Measurements from ENCODE around the gene TADA2A. TPM values are rescaled to one million over a fixed set of nuclear protein-coding genes. Genes with fewer than 3 reads are reported as not detected.
"Not testable (repeated sequence)": the region's sequence is repeated elsewhere in the genome, so short reads cannot be mapped to it uniquely, and the experiment has no call there.

TADA2A gene
- total RNA-seq, 2 donors from 2014 or later = 16.6 to 22.5 TPM

DNA sequence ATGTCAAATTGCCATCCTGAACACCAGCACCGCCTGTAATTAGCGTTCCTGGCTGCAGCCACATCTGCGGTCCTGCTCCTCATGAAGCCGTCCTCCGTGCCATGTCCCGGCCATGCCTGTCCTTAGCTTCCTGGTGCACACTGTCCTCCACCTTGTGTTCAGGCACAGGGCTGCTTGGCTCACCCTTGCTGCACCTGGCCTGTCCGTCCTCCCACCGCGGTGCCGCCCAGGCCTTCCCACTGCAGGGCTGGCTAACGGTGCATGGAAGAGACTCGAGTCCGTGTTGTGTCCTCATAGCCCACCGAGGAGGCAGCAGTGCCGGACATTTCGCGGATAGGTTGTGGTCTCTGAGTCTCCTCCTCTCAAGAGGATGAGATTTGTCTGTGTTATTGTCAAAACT, 103.4 kb downstream of the TADA2A start:
- no peak overlapping the region for H3K9ac ChIP-seq (ENCODE audit: low read depth in 2 of 2, low read length in 2 of 2)
- no peak overlapping the region for H3K4me3 ChIP-seq
- no peaks in the 10 kb centered on the region for H3K9me3 ChIP-seq
- no peaks in the 10 kb centered on the region for H3K27me3 ChIP-seq
- no peaks in the 10 kb centered on the region for H3K36me3 ChIP-seq
- intact Hi-C loops (cut with DNase I) = no loop called here
- H3K4me1 ChIP-seq = no peaks in the 10 kb centered on the region
- DNase-seq = no peak
- TF ChIP-seq, protein P1, sequence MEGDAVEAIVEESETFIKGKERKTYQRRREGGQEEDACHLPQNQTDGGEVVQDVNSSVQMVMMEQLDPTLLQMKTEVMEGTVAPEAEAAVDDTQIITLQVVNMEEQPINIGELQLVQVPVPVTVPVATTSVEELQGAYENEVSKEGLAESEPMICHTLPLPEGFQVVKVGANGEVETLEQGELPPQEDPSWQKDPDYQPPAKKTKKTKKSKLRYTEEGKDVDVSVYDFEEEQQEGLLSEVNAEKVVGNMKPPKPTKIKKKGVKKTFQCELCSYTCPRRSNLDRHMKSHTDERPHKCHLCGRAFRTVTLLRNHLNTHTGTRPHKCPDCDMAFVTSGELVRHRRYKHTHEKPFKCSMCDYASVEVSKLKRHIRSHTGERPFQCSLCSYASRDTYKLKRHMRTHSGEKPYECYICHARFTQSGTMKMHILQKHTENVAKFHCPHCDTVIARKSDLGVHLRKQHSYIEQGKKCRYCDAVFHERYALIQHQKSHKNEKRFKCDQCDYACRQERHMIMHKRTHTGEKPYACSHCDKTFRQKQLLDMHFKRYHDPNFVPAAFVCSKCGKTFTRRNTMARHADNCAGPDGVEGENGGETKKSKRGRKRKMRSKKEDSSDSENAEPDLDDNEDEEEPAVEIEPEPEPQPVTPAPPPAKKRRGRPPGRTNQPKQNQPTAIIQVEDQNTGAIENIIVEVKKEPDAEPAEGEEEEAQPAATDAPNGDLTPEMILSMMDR (IDR thresholded peaks at IDR 0.05) = no peak
- H3K27ac ChIP-seq = no peak overlapping the region

DNA sequence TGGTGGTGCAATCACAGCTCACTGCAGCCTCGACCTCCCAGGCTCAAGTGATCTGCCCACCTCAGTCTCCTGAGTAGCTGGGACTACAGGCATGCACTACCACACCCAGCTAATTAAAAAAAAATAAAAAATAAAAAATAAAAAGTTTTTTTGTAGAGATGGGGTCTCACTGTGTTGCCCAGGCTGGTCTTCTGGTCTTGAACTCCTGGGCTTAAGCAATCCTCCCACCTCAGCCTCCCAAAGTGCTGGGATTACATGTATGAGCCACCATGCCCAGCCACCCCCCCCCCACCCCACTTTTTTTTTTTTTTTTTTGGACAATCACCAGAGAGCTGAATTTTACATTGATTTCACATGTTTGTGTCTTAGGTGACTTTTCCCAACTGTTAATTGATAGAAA, 105.0 kb downstream of the TADA2A start:
- H3K4me3 ChIP-seq; H3K27ac ChIP-seq; H3K27me3 ChIP-seq; H3K9me3 ChIP-seq; DNase-seq; H3K36me3 ChIP-seq; intact Hi-C loops (cut with DNase I); H3K9ac ChIP-seq (ENCODE audit: low read depth in 2 of 2, low read length in 2 of 2); H3K4me1 ChIP-seq: not testable (repeated sequence)

DNA sequence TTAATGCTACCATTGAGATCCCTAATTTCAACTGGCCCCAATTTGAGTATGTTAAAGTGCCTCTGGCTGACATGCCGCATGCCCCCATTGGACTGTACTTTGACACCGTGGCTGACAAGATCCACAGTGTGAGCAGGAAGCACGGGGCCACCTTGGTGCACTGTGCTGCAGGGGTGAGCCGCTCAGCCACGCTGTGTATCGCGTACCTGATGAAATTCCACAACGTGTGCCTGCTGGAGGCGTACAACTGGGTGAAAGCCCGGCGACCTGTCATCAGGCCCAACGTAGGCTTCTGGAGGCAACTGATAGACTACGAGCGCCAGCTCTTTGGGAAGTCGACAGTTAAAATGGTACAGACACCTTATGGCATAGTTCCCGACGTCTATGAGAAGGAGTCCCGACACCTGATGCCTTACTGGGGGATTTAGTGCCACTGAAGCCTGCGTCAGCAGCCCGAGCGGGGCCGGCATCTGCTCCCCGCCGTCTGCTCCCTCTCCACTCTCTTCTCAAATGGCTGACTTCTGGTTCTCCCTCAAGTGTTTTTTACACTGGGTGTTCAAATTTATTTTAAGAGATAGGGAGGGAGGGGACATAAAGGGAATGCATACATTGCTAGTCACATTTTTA, 105.9 kb downstream of the TADA2A start:
- TF ChIP-seq, protein P1 (IDR thresholded peaks at IDR 0.05) = no peak
- no peaks in the 10 kb centered on the region for H3K9me3 ChIP-seq
- H3K27me3 ChIP-seq = no peaks in the 10 kb centered on the region
- intact Hi-C loops (cut with DNase I) = no loop called here
- H3K36me3 ChIP-seq = no peaks in the 10 kb centered on the region
- no peak overlapping the region for H3K27ac ChIP-seq
- H3K4me1 ChIP-seq = no peaks in the 10 kb centered on the region
- no peak overlapping the region for H3K9ac ChIP-seq (ENCODE audit: low read depth in 2 of 2, low read length in 2 of 2)
- DNase-seq = no peak
- no peak overlapping the region for H3K4me3 ChIP-seq

DNA sequence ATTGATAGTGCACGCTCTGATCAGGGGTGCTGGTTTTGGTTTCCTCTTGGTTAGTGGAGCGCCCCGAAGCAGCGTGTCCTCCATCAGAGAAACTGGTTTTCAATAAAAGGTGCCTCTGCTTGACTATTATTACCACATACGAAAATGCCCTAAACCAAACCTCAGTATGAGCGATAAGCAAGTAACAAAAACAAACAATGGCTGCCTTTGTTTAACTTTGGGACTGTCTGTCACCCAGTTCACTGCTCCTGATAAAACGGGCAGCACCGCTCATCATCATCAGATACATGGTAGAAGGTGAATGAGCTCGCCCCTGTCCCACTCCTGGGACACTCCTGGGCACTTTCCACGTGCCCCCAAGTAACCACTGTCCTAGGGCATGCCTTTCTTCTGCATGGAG, 107.0 kb downstream of the TADA2A start:
- H3K4me3 ChIP-seq = no peak overlapping the region
- intact Hi-C loops (cut with DNase I) = no loop called here
- no peak for DNase-seq
- H3K4me1 ChIP-seq = no peaks in the 10 kb centered on the region
- no peak overlapping the region for H3K9ac ChIP-seq (ENCODE audit: low read depth in 2 of 2, low read length in 2 of 2)
- H3K36me3 ChIP-seq = no peaks in the 10 kb centered on the region
- H3K27ac ChIP-seq = no peak overlapping the region
- H3K27me3 ChIP-seq = no peaks in the 10 kb centered on the region
- TF ChIP-seq, protein P1 (IDR thresholded peaks at IDR 0.05) = no peak
- H3K9me3 ChIP-seq = no peaks in the 10 kb centered on the region

DNA sequence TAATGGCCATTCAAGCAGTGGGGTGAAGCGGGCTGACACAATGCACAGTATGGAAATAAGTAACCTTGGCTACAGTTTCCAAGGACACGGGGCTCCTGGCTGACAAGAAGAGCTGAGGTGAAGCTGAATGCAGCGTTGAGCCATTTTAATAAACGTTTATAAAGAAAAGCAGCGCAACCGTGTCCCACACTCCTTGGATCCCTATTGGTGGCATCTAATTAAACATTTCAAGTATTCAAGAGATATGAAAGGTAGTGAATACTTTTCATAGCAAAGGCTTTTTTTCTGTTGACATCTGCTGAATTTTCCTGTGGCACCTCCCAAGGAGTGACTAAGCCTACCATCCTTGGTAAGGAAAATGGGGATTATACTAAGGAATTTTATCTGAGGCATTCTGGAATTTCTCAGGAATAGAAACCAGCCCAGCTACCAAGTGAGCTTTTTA, 109.5 kb downstream of the TADA2A start:
- Histone ChIP-seq H3K27me3 (no peaks in the 10 kb centered on the region), H3K4me1 (no peaks in the 10 kb centered on the region), H3K9ac (ENCODE audit: low read depth in 2 of 2, low read length in 2 of 2) (no peak overlapping the region), H3K27ac (no peak overlapping the region), H3K9me3 (no peaks in the 10 kb centered on the region), H3K4me3 (no peak overlapping the region), H3K36me3 (no peaks in the 10 kb centered on the region)
- intact Hi-C loops (cut with DNase I) = no loop called here
- TF ChIP-seq, protein P1 (IDR thresholded peaks at IDR 0.05) = no peak
- DNase-seq = no peak

DNA sequence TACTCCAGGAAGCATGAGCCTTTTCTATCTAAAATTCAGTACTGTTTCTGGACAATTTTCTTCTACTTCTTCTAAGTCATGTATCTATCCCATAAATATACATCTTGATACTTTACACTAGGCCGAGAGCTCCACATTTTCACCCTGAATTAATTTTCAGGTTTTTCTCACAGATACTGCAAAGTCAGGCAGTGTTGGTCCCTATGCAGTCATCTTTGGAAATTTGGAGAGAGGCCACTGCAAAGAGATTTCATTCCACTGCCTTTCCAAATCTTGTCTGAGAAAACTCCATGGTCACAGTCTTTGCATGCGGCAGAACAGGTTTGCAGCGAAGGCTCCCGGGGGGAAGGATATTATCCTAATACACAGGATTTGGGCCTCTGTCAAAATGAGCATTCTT, 111.2 kb downstream of the TADA2A start:
- no peaks in the 10 kb centered on the region for H3K27me3 ChIP-seq
- TF ChIP-seq, protein P1 (IDR thresholded peaks at IDR 0.05) = no peak
- no peaks in the 10 kb centered on the region for H3K36me3 ChIP-seq
- no peak overlapping the region for H3K27ac ChIP-seq
- no peak for DNase-seq
- no peaks in the 10 kb centered on the region for H3K4me1 ChIP-seq
- H3K4me3 ChIP-seq = no peak overlapping the region
- H3K9ac ChIP-seq (ENCODE audit: low read depth in 2 of 2, low read length in 2 of 2) = no peak overlapping the region
- intact Hi-C loops (cut with DNase I) = no loop called here
- H3K9me3 ChIP-seq = no peaks in the 10 kb centered on the region

Data from colonic mucosa (tissue), 4 donors.